ENCODE data around the gene RARS1.

RARS1 gene

GRCh38 chr5:168550656-168551055, 64.4 kb downstream of the RARS1 start (continued):
- no peak for TF ChIP-seq OSR1 (CRISPR knock-in tag; IDR thresholded peaks at IDR 0.05)
- TF ChIP-seq CSDC2 (CRISPR knock-in tag; IDR thresholded peaks at IDR 0.05): no peak
- no peak for TF ChIP-seq TCF4 (CRISPR knock-in tag; IDR thresholded peaks at IDR 0.05; ENCODE audit: borderline replicate concordance)
- TF ChIP-seq, protein P1, sequence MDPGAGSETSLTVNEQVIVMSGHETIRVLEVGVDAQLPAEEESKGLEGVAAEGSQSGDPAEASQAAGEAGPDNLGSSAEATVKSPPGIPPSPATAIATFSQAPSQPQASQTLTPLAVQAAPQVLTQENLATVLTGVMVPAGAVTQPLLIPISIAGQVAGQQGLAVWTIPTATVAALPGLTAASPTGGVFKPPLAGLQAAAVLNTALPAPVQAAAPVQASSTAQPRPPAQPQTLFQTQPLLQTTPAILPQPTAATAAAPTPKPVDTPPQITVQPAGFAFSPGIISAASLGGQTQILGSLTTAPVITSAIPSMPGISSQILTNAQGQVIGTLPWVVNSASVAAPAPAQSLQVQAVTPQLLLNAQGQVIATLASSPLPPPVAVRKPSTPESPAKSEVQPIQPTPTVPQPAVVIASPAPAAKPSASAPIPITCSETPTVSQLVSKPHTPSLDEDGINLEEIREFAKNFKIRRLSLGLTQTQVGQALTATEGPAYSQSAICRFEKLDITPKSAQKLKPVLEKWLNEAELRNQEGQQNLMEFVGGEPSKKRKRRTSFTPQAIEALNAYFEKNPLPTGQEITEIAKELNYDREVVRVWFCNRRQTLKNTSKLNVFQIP (CRISPR knock-in tag; IDR thresholded peaks at IDR 0.05; ENCODE audit: borderline replicate concordance, low read depth): no peak
- no peak for TF ChIP-seq SNAI2 (CRISPR knock-in tag; IDR thresholded peaks at IDR 0.05)
- TF ChIP-seq ZNF70 (CRISPR knock-in tag; IDR thresholded peaks at IDR 0.05): no peak

DNA sequence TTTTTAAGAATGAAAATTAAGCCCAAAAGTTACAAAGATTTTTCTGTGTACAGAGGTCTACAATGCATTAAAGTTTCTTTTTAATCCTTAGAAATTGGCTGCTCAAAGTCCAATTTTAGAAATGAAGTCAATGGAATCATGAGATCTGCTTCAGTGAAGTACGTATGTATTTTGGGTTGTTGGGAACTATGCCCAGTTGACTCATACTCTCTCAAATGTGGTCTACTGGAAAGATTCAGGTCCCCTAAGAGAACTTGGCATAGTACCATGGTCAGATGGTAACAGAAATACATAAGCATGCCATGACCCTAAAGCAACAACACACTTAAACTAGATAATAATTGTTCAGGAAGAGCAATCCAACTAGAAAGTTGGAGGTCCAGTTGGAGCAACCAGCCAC, 65.9 kb downstream of the RARS1 start:
- TF ChIP-seq ESRRG (CRISPR knock-in tag; IDR thresholded peaks at IDR 0.05) (no peak), ISL1 (CRISPR knock-in tag; IDR thresholded peaks at IDR 0.05) (0 out of 2 replicates have a peak, but pooled peaks have one; percentile 22)
- ATAC-seq: peak; percentile 67

GRCh38 chr5:168553377-168554130, 67.3 kb downstream of the RARS1 start:
- TF ChIP-seq, protein P1 (CRISPR knock-in tag; IDR thresholded peaks at IDR 0.05; ENCODE audit: borderline replicate concordance, low read depth): no peak
- TF ChIP-seq ISL1 (CRISPR knock-in tag; IDR thresholded peaks at IDR 0.05): 0 out of 2 replicates have a peak, but pooled peaks have one; percentile 11
- ATAC-seq: no peak

GRCh38 chr5:168557389-168557788, 71.1 kb downstream of the RARS1 start:
- ATAC-seq: no peak

DNA sequence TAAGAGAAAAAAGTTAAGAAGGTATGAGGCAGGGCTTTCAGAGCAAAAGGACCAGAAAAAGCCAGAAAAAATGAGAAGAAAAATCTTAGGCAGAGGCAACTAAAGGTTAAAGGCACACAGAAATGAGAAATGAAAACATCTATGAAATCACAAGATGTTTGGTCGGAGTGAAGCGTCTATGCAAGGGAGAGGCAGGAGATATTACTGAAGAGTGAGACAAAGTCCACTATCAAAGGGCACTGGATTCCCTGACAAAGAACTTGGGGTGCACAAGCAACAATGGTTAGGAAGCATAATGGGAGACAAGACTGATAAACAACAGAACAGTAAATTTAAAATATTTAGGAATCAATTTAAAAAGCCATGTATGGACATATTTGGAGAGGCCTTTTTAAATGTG, 76.0 kb downstream of the RARS1 start:
- no peak for ATAC-seq
- no peak for TF ChIP-seq TOX (CRISPR knock-in tag; IDR thresholded peaks at IDR 0.05; ENCODE audit: borderline replicate concordance)
- TF ChIP-seq CSDC2 (CRISPR knock-in tag; IDR thresholded peaks at IDR 0.05): no peak
- no peak for TF ChIP-seq ZNF8 (CRISPR knock-in tag; IDR thresholded peaks at IDR 0.05)
- no peak for TF ChIP-seq ARNTL (CRISPR knock-in tag; IDR thresholded peaks at IDR 0.05; ENCODE audit: borderline replicate concordance, low read depth)
- no peak for TF ChIP-seq SNAI2 (CRISPR knock-in tag; IDR thresholded peaks at IDR 0.05)
- no peak for TF ChIP-seq ESRRG (CRISPR knock-in tag; IDR thresholded peaks at IDR 0.05)
- TF ChIP-seq, protein P2, sequence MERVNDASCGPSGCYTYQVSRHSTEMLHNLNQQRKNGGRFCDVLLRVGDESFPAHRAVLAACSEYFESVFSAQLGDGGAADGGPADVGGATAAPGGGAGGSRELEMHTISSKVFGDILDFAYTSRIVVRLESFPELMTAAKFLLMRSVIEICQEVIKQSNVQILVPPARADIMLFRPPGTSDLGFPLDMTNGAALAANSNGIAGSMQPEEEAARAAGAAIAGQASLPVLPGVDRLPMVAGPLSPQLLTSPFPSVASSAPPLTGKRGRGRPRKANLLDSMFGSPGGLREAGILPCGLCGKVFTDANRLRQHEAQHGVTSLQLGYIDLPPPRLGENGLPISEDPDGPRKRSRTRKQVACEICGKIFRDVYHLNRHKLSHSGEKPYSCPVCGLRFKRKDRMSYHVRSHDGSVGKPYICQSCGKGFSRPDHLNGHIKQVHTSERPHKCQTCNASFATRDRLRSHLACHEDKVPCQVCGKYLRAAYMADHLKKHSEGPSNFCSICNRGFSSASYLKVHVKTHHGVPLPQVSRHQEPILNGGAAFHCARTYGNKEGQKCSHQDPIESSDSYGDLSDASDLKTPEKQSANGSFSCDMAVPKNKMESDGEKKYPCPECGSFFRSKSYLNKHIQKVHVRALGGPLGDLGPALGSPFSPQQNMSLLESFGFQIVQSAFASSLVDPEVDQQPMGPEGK (CRISPR knock-in tag; IDR thresholded peaks at IDR 0.05; ENCODE audit: borderline replicate concordance): no peak
- TF ChIP-seq ZNF565 (CRISPR knock-in tag; conservative IDR thresholded peaks at IDR 0.05; ENCODE audit: low read depth): no peak
- TF ChIP-seq, protein P3, sequence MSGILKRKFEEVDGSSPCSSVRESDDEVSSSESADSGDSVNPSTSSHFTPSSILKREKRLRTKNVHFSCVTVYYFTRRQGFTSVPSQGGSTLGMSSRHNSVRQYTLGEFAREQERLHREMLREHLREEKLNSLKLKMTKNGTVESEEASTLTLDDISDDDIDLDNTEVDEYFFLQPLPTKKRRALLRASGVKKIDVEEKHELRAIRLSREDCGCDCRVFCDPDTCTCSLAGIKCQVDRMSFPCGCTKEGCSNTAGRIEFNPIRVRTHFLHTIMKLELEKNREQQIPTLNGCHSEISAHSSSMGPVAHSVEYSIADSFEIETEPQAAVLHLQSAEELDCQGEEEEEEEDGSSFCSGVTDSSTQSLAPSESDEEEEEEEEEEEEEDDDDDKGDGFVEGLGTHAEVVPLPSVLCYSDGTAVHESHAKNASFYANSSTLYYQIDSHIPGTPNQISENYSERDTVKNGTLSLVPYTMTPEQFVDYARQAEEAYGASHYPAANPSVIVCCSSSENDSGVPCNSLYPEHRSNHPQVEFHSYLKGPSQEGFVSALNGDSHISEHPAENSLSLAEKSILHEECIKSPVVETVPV (CRISPR knock-in tag; IDR thresholded peaks at IDR 0.05): no peak
- TF ChIP-seq PPARA (CRISPR knock-in tag; IDR thresholded peaks at IDR 0.05; ENCODE audit: borderline replicate concordance): no peak
- no peak for TF ChIP-seq OSR1 (CRISPR knock-in tag; IDR thresholded peaks at IDR 0.05)

More at GRCh38 chr5:168557389-168557788, 71.1 kb downstream of the RARS1 start:
- TF ChIP-seq ZNF565 (CRISPR knock-in tag; conservative IDR thresholded peaks at IDR 0.05; ENCODE audit: low read depth): no peak
- TF ChIP-seq ARNTL (CRISPR knock-in tag; IDR thresholded peaks at IDR 0.05; ENCODE audit: borderline replicate concordance, low read depth): no peak
- no peak for TF ChIP-seq ZFP3 (CRISPR knock-in tag; IDR thresholded peaks at IDR 0.05)
- TF ChIP-seq ZNF8 (CRISPR knock-in tag; IDR thresholded peaks at IDR 0.05): no peak
- no peak for TF ChIP-seq BACH2 (CRISPR knock-in tag; IDR thresholded peaks at IDR 0.05; ENCODE audit: borderline replicate concordance)
- TF ChIP-seq PPARA (CRISPR knock-in tag; IDR thresholded peaks at IDR 0.05; ENCODE audit: borderline replicate concordance): no peak
- no peak for TF ChIP-seq RARB (CRISPR knock-in tag; IDR thresholded peaks at IDR 0.05)
- TF ChIP-seq, protein P1 (CRISPR knock-in tag; IDR thresholded peaks at IDR 0.05; ENCODE audit: borderline replicate concordance, low read depth): no peak
- TF ChIP-seq ZNF70 (CRISPR knock-in tag; IDR thresholded peaks at IDR 0.05): no peak
- TF ChIP-seq, protein P2 (CRISPR knock-in tag; IDR thresholded peaks at IDR 0.05; ENCODE audit: borderline replicate concordance): no peak
- no peak for TF ChIP-seq ISL1 (CRISPR knock-in tag; IDR thresholded peaks at IDR 0.05)
- no peak for TF ChIP-seq OSR1 (CRISPR knock-in tag; IDR thresholded peaks at IDR 0.05)
- no peak for TF ChIP-seq GLIS3 (CRISPR knock-in tag; IDR thresholded peaks at IDR 0.05)
- no peak for TF ChIP-seq ZC3H10 (CRISPR knock-in tag; IDR thresholded peaks at IDR 0.05)
- no peak for TF ChIP-seq SNAI2 (CRISPR knock-in tag; IDR thresholded peaks at IDR 0.05)
- TF ChIP-seq TOX (CRISPR knock-in tag; IDR thresholded peaks at IDR 0.05; ENCODE audit: borderline replicate concordance): no peak

Data from SK-N-SH treated with all-trans-retinoic acid at 6 μM for 48 hours (cell line).